ENCODE data around the gene USP48. TPM values are rescaled to one million over a fixed set of nuclear protein-coding genes. Genes with fewer than 3 reads are reported as not detected.
"Not testable (repeated sequence)": the region's sequence is repeated elsewhere in the genome, so short reads cannot be mapped to it uniquely, and the experiment has no call there.

The USP48 gene
- total and polyA plus RNA-seq, 12 donors, result 35.9 to 156 (median 86.4) TPM

DNA sequence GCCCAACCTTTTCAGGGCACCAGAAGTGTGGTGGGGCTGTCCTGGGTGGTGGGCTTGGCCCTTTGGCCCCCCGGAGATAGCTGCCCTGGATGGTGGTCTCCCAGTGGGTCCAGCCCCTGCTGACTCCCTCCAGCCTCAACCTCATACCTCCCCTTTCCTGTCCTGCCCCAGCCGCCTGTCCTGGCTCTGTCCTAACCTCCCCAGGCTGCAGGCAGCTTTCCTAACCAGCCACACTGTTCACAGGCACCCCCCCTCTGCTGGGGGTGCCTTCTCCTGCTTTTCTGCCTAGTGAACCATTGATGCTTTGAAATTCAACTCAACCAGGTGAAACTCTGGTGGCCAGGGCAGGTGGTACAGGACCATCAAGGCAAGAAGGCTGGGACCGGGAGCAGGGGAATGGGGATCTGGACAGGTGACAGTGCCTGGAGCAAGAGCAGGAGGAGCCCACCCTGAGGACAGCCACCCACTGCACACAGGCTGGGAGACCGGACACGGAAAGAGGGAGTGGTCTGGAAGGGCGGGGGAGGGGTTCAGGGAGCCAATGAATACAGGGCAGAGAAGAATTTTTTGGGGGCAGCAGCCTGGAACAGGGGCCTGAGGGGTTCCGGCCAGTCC lies 149.7 kb downstream of the USP48 start:
- H3K27me3 ChIP-seq, result no peaks in the 10 kb centered on the region
- H3K4me1 ChIP-seq (replicated peaks in 1 of 2), result peaks cover 11 to 25% of the 10 kb centered on the region in 2 donors
- H3K4me3 ChIP-seq, result no peak overlapping the region
- 66 to 78% (median 77%) methylated on average over 6 to 7 of the region's 7 CpGs for WGBS, 4 donors
- TF ChIP-seq, protein P1, sequence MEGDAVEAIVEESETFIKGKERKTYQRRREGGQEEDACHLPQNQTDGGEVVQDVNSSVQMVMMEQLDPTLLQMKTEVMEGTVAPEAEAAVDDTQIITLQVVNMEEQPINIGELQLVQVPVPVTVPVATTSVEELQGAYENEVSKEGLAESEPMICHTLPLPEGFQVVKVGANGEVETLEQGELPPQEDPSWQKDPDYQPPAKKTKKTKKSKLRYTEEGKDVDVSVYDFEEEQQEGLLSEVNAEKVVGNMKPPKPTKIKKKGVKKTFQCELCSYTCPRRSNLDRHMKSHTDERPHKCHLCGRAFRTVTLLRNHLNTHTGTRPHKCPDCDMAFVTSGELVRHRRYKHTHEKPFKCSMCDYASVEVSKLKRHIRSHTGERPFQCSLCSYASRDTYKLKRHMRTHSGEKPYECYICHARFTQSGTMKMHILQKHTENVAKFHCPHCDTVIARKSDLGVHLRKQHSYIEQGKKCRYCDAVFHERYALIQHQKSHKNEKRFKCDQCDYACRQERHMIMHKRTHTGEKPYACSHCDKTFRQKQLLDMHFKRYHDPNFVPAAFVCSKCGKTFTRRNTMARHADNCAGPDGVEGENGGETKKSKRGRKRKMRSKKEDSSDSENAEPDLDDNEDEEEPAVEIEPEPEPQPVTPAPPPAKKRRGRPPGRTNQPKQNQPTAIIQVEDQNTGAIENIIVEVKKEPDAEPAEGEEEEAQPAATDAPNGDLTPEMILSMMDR (IDR thresholded peaks at IDR 0.05), result no peak
- TF ChIP-seq POLR2A (IDR thresholded peaks at IDR 0.05), result no peak
- H3K36me3 ChIP-seq (replicated peaks in 1 of 2), result no peaks in the 10 kb centered on the region
- no peaks in the 10 kb centered on the region for H3K9me3 ChIP-seq (replicated peaks in 1 of 3)
- H3K27ac ChIP-seq, result peak overlapping the region in 3 of 5 donors; percentile 38 to 79 (median 75)
- DNase-seq, result no peak
- intact Hi-C loops (cut with DNase I), result no loop called here

- Histone ChIP-seq H3K27me3 (no peaks in the 10 kb centered on the region), H3K27ac (peak overlapping the region; percentile 43 to 79 (median 68)), H3K4me1 (replicated peaks in 1 of 2) (peaks cover 8 to 24% of the 10 kb centered on the region in 2 donors), H3K9me3 (replicated peaks in 1 of 3) (no peaks in the 10 kb centered on the region), H3K4me3 (no peak overlapping the region), H3K36me3 (replicated peaks in 1 of 2) (no peaks in the 10 kb centered on the region)
- intact Hi-C loops (cut with DNase I), result no loop called here
- WGBS, 4 donors, result 21 to 43% (median 34%) methylated on average over 7 to 19 of the region's 19 CpGs
- TF ChIP-seq POLR2A (IDR thresholded peaks at IDR 0.05), result no peak
- TF ChIP-seq, protein P1 (IDR thresholded peaks at IDR 0.05), result no peak
- DNase-seq, result peak; percentile 70 to 90 (median 83)
These were observed 150.7 kb downstream of the USP48 start for GRCh38 chr1:21631944-21632887.

DNA sequence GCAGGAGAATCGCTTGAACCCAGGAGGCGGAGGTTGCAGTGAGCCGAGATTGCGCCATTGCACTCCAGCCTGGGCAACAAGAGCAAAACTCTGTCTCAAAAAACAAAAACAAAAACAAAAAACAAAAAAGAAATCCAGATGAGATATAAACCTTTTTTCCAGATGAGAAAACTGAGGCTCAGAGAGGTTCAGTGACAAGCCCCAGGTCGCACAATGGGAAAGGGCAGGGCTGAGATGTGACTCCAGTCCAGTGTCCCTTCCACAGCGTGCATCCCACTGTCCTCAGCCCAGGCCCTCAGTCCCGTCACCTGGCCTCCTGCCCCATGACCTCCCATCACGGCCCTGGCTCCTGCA lies 151.4 kb downstream of the USP48 start:
- H3K27ac ChIP-seq, result peak overlapping the region; percentile 14 to 79 (median 68)
- H3K4me3 ChIP-seq; H3K36me3 ChIP-seq (replicated peaks in 1 of 2); H3K9me3 ChIP-seq (replicated peaks in 1 of 3); H3K27me3 ChIP-seq; intact Hi-C loops (cut with DNase I); DNase-seq: not testable (repeated sequence)
- 75 to 80% (median 78%) methylated on average over 8 of the region's 8 CpGs for WGBS, 4 donors
- peaks cover 8 to 24% of the 10 kb centered on the region in 2 donors for H3K4me1 ChIP-seq (replicated peaks in 1 of 2)

DNA sequence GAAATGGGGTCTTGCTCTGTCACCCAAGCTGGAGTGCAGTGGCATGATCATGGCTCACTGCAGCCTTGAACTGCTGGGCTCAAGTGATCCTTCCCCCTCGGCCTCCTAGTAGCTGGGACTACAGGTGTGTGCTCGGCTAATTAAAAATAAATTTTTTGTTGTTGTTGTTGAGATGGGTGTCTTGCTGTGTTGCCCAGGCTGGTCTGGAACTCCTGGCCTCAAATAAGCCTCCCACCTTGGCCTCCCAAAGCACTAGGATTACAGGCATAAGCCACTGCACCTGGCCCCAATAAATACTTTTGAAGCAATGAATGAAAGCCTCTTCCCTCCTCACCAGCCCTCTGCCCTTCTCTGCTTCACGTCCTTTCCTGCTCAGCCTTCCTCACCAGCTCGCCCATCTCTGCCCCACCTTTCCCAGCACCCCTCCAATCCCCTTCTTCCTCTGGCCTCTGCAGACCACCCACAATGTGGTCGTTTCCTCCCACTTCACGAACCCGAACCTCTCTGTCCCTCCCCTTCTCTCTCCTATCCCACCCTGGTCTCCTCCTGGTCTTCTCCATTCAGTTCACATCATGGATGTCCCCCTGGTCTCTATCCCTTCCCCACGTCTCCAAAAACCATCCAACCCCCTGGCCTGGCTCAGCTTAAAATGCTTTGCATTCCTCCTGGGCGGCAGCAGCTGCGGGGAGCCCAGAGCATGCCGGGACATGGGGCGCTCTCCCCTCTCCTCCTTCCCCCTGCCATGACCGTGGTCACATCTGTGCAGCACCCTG lies 152.2 kb downstream of the USP48 start:
- 69 to 80% (median 73%) methylated on average over 13 of the region's 13 CpGs for WGBS, 4 donors

More for the DNA sequence above, 152.2 kb downstream of the USP48 start:
- no peaks in the 10 kb centered on the region for H3K36me3 ChIP-seq (replicated peaks in 1 of 2)
- intact Hi-C loops (cut with DNase I), result no loop called here
- H3K9me3 ChIP-seq (replicated peaks in 1 of 3), result no peaks in the 10 kb centered on the region
- DNase-seq, result no peak
- no peak for TF ChIP-seq POLR2A (IDR thresholded peaks at IDR 0.05)
- TF ChIP-seq, protein P1 (IDR thresholded peaks at IDR 0.05), result no peak
- no peaks in the 10 kb centered on the region for H3K27me3 ChIP-seq
- H3K4me3 ChIP-seq, result no peak overlapping the region
- H3K4me1 ChIP-seq (replicated peaks in 1 of 2), result peaks cover 8 to 24% of the 10 kb centered on the region in 2 donors
- no peak overlapping the region for H3K27ac ChIP-seq

Measured in adrenal gland (tissue), 12 donors.